T-cell (primary cell): Measurements from ENCODE around the gene ILKAP. TPM values are rescaled to one million over a fixed set of nuclear protein-coding genes. Genes with fewer than 3 reads are reported as not detected.
A peak's percentile ranks its signal among the peaks of the same experiment; 100 is the strongest.

Experiments
- ATAC-seq, 4 experiments: fragments of 200-7000 bp in 3 of 4; fragments of 150-1000 bp in 1 of 4; cut with Tn5 transposase; replicated peaks in 1 of 4; 1 replicate in 3 of 4; 2 replicates in 1 of 4; pipeline ENCODE4 v1.10.0; 2021; ENCODE audit warnings: moderate library complexity in 3 of 4, mild to moderate bottlenecking in 2 of 4, moderate number of reproducible peaks in 1 of 4
- CTCF ChIA-PET, 2 donors: fragments of 300-600 bp; sonication (Branson Sonifier 250); formaldehyde crosslinking; loops; one replicate each; lab custom pipeline; 2022; ENCODE audit warnings: antibody characterized with exemption in 2 of 2; lab: Charles Lee
- POLR2A ChIA-PET, 2 donors: fragments of 300-600 bp; sonication (Branson Sonifier 250); formaldehyde crosslinking; loops; one replicate each; lab custom pipeline; 2022; ENCODE audit warnings: antibody characterized with exemption in 2 of 2; lab: Charles Lee
- DNase-seq, 35 experiments: peaks; one replicate each; pipeline versions ENCODE4 v3.0.0 to v3.0.0-alpha.2; 2013 to 2023
- H3K27ac ChIP-seq: one replicate; pipeline ENCODE4 v1.5.1; 2013; ENCODE audit warnings: low read length
- H3K27me3 ChIP-seq, 2 experiments: replicated peaks in 1 of 2; 1 replicate in 1 of 2; 2 replicates in 1 of 2; pipeline versions ENCODE4 v1.6.1 to v1.7.0; 2013; ENCODE audit warnings: low read length in 1 of 2, mixed read lengths in 1 of 2; ENCODE audit not compliant: control insufficient read depth in 2 of 2, insufficient read depth in 2 of 2; ENCODE audit errors: extremely low read depth in 1 of 2
- H3K36me3 ChIP-seq, 2 donors: 1 replicate in 1 of 2; 2 replicates in 1 of 2; pipeline versions ENCODE4 v1.6.1 to v1.7.0; 2013; ENCODE audit warnings: low read length in 1 of 2; ENCODE audit not compliant: control insufficient read depth in 2 of 2, insufficient read depth in 1 of 2; ENCODE audit errors: extremely low read depth in 1 of 2
- H3K4me1 ChIP-seq, 2 experiments: 1 replicate in 1 of 2; 2 replicates in 1 of 2; pipeline versions ENCODE4 v1.6.1 to v1.7.0; 2013; ENCODE audit warnings: low read length in 2 of 2, mixed read lengths in 1 of 2; ENCODE audit not compliant: insufficient read depth in 2 of 2, control insufficient read depth in 1 of 2; ENCODE audit errors: extremely low read depth in 1 of 2
- H3K4me3 ChIP-seq, 2 donors: 1 replicate in 1 of 2; 2 replicates in 1 of 2; pipeline versions ENCODE4 v1.5.1 to v1.7.0; 2013; ENCODE audit warnings: mild to moderate bottlenecking in 2 of 2, low read length in 1 of 2, moderate library complexity in 1 of 2; ENCODE audit not compliant: control insufficient read depth in 1 of 2; ENCODE audit errors: extremely low read depth in 1 of 2
- H3K9me3 ChIP-seq: 2 replicates; pipeline ENCODE4 v1.7.0; 2013
- H3K27ac Mint-ChIP-seq, 2 donors: one replicate each; pipeline ENCODE4 v1.8.0; 2020 to 2021; ENCODE audit warnings: mild to moderate bottlenecking in 2 of 2, mixed read lengths in 2 of 2
- H3K27me3 Mint-ChIP-seq, 2 donors: one replicate each; pipeline ENCODE4 v1.8.0; 2021 to 2022; ENCODE audit warnings: mixed read lengths in 2 of 2
- H3K36me3 Mint-ChIP-seq: one replicate; pipeline ENCODE4 v1.8.0; 2021; ENCODE audit warnings: mixed read lengths
- H3K4me1 Mint-ChIP-seq, 3 donors: one replicate each; pipeline ENCODE4 v1.8.0; 2020 to 2022; ENCODE audit warnings: mixed read lengths in 3 of 3, mild to moderate bottlenecking in 1 of 3
- H3K4me3 Mint-ChIP-seq, 3 donors: one replicate each; pipeline ENCODE4 v1.8.0; 2020 to 2022; ENCODE audit warnings: mild to moderate bottlenecking in 3 of 3, mixed read lengths in 3 of 3, moderate library complexity in 3 of 3
- H3K9me3 Mint-ChIP-seq, 3 donors: one replicate each; pipeline ENCODE4 v1.8.0; 2020 to 2022; ENCODE audit warnings: mixed read lengths in 3 of 3
- WGBS: methylation state at CpG from one replicate; pipeline ENCODE4 v1.1.5; 2013; ENCODE audit warnings: missing lambda C conversion rate; ENCODE audit not compliant: insufficient coverage; 5-methylcytosine and 5-hydroxymethylcytosine counted together
- total RNA-seq, 35 experiments: library from RNA in 6 of 35; stranded (reverse) in 6 of 35; fragments of 120-200 nt in 1 of 35; gene quantifications; one replicate each; pipeline versions ENCODE4 v1.2.1 to v1.2.4 and lab custom pipeline; 2013 to 2026

Gene ILKAP
- total RNA-seq, 5 donors from 2014 or later (not counting 1 experiment from before 2014, with no cell fraction given), result 72.8 to 120 (median 76.3) TPM

DNA sequence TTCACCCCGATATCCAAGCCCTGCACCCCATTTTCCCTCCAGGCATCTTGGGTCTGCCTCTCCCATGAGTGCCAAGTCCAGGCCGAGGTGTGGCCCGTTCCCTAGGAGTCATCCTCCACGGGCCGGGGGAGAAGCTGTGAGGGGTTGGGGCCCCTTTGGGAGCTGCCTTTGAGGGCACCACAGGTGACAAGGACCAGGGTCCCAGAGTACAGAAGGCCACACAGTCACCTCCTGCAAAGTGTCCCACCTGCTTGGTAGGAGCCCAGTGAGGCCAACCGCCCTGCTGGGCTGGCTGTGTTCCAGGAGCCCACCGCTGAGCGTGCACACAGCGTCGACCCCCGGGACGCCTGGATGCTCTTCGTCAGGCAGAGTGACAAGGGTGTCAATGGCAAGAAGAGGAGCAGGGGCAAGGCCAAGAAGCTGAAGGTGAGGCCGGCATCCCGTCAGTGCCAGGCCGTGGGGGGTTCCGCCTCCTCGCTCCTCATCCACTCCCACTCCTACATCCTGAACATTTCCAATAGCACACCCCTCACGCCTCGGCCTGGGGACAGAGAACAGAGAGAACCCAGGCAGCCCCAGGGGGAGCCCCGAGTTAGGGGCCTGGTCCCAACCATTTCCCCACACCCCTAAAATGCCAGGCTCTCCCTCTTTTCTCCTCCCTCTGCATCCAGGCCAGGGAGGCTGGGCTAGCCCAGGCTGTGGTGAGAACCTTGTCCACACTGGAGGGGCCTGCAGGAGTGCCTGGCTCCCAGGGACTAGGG, 42.0 kb downstream of the ILKAP start:
- Histone ChIP-seq H3K4me1 (peaks cover 0 to 17% of the 10 kb centered on the region in 2 experiments), H3K4me3 (no peak overlapping the region), H3K27ac (no peak overlapping the region), H3K36me3 (no peaks in the 10 kb centered on the region), H3K27me3 (peaks cover 0 to 68% of the 10 kb centered on the region in 2 experiments), H3K9me3 (no peaks in the 10 kb centered on the region)
- CTCF ChIA-PET, result no interaction called here
- DNase-seq, result no peak
- no peak for ATAC-seq
- H3K4me1 Mint-ChIP-seq, result peaks cover 14 to 18% (median 14%) of the 10 kb centered on the region in 3 donors
- no peaks in the 10 kb centered on the region for H3K36me3 Mint-ChIP-seq
- no peak overlapping the region for H3K27ac Mint-ChIP-seq
- no peaks in the 10 kb centered on the region for H3K9me3 Mint-ChIP-seq
- no peak overlapping the region for H3K4me3 Mint-ChIP-seq
- 86% methylated on average over 15 of the region's 21 CpGs for WGBS
- peaks cover 14 to 44% of the 10 kb centered on the region in 2 donors for H3K27me3 Mint-ChIP-seq
- POLR2A ChIA-PET, result no interaction called here

DNA sequence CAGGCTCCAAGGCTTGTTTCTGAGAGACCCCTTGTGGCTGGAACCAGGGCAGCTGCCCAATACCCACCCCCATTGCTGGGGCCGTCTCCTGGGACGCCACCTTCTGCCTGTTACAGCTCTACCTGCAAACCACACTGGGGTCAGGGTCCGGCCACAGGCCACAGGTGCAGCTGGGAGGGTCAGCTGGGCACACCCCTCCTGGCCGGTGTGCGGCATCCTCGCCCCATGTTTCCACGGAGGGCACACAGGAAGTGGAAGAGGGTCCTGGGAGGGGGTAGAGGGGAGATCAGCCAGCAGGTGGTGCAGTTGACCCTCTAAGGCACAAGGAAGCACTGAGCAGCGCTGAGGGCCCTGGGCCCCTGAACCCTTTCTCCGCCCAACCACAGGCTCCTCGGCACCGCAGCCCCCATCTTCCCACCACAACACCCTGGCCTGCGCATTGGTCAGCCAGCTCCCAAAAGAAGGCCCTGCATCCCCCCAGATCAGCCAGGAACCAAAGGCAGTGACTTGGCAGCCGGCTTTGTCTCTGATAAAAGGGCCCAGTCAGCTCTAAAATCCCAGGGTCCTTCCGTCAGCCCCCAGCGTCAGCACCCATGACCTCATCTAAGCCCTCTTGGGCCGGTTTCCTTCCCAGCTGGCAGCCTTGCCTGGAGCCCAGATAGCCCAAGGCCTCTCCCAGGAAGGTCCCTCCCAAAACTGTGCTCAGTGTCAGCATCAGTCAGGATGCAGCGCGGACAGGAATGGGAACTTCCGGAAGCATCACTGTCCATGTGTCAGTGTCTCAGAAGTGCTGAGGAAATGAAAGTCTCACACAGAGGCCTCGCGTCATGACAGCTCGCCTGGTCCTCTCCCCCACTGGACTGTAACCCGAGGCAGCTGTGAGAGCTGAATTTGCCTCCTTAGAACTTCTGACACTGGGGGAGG, 43.0 kb downstream of the ILKAP start:
- WGBS, result 50% methylated on average over 20 of the region's 23 CpGs
- Mint-ChIP-seq H3K27me3 (peaks cover 14 to 41% of the 10 kb centered on the region in 2 donors), H3K9me3 (no peaks in the 10 kb centered on the region), H3K36me3 (no peaks in the 10 kb centered on the region), H3K27ac (no peak overlapping the region), H3K4me3 (peak overlapping the region in 1 of 3 donors; percentile 72), H3K4me1 (peaks cover 14 to 18% (median 14%) of the 10 kb centered on the region in 3 donors)
- H3K9me3 ChIP-seq, result no peaks in the 10 kb centered on the region
- no peak overlapping the region for H3K27ac ChIP-seq
- peaks cover 0 to 71% of the 10 kb centered on the region in 2 experiments for H3K27me3 ChIP-seq
- ATAC-seq (no peak), DNase-seq (peak in 3 of 35 experiments; percentile 19 to 30 (median 22))
- no peaks in the 10 kb centered on the region for H3K36me3 ChIP-seq
- no peak overlapping the region for H3K4me3 ChIP-seq
- ChIA-PET POLR2A (no interaction called here), CTCF (no interaction called here)
- H3K4me1 ChIP-seq, result peaks cover 0 to 17% of the 10 kb centered on the region in 2 experiments

DNA sequence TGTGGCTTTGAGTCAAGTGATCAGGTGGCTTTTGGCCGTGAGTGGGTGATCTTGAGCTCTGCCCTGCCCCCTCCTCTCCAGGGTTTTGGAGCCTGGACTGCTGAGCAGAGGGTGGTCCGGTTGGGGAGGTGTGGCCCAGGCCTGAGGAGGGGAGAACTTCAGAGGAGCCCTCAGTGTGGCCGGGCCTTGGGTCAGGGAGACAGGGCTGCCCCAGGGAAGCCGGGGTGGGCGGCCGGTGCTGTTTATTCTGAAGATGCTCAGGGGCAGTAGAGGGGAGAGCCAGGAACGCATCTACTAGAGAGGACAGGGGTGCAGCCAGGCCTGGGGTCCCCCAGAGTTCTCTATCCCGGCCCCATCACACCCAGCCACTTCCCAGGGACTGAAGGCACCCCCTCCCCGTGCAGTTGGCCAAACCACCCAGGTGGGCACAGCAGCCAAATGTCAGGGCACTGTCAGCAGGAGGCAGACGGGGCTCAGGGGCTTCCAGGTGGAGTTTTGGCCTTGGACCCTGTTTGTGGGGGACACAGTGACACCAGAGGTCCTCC, 43.8 kb downstream of the ILKAP start:
- Histone ChIP-seq H3K36me3 (no peaks in the 10 kb centered on the region), H3K4me3 (peak overlapping the region in 1 of 2 donors; percentile 51), H3K27ac (no peak overlapping the region), H3K4me1 (peaks cover 0 to 17% of the 10 kb centered on the region in 2 experiments), H3K9me3 (no peaks in the 10 kb centered on the region), H3K27me3 (peaks cover 0 to 66% of the 10 kb centered on the region in 2 experiments)
- 24% methylated on average over 3 of the region's 10 CpGs for WGBS
- Mint-ChIP-seq H3K27ac (no peak overlapping the region), H3K27me3 (peaks cover 8 to 34% of the 10 kb centered on the region in 2 donors), H3K36me3 (no peaks in the 10 kb centered on the region), H3K4me1 (peaks cover 9 to 12% (median 10%) of the 10 kb centered on the region in 3 donors), H3K4me3 (peak overlapping the region; percentile 62 to 72 (median 67)), H3K9me3 (no peaks in the 10 kb centered on the region)
- no peak for ATAC-seq
- DNase-seq, result no peak
- CTCF ChIA-PET, result no interaction called here
- POLR2A ChIA-PET, result no interaction called here

DNA sequence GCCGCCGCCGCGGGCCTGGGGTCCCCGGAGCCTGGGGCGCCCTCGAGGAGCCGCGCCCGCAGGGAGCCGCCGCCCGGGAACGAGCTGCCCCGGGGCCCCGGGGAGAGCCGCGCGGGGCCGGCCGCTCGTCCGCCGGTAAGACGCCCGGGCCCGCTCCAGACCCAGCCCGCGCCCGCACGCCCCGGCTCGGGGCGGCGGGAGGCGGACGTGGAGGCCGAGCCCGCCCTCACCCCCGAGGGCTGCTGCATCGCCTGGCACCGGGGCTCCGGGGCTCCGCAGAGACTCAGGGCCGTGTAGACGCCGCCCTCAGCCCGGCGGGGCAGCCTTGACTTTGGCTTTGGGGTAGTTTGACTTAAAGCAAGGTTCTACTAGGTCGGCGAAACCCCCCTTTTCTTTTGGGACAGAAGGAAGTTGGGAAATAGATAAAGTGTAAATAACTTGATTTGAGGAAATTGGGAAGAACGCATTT, 44.4 kb downstream of the ILKAP start:
- DNase-seq (peak in 3 of 35 experiments; percentile 15 to 29 (median 23)), ATAC-seq (peak; percentile 47 to 68 (median 58))
- peaks cover 0 to 17% of the 10 kb centered on the region in 2 experiments for H3K4me1 ChIP-seq
- WGBS, result 3% methylated on average over 50 of the region's 52 CpGs
- peak overlapping the region; percentile 62 to 72 (median 67) for H3K4me3 Mint-ChIP-seq
- ChIA-PET POLR2A (no interaction called here), CTCF (no interaction called here)
- no peaks in the 10 kb centered on the region for H3K36me3 ChIP-seq
- H3K9me3 Mint-ChIP-seq, result no peaks in the 10 kb centered on the region
- peak overlapping the region in 1 of 2 donors; percentile 51 for H3K4me3 ChIP-seq
- H3K4me1 Mint-ChIP-seq, result peaks cover 7 to 9% (median 8%) of the 10 kb centered on the region in 3 donors
- H3K27ac Mint-ChIP-seq, result no peak overlapping the region
- peaks cover 7 to 29% of the 10 kb centered on the region in 2 donors for H3K27me3 Mint-ChIP-seq
- no peak overlapping the region for H3K27ac ChIP-seq
- no peaks in the 10 kb centered on the region for H3K9me3 ChIP-seq
- peaks cover 0 to 61% of the 10 kb centered on the region in 2 experiments for H3K27me3 ChIP-seq
- no peaks in the 10 kb centered on the region for H3K36me3 Mint-ChIP-seq

DNA sequence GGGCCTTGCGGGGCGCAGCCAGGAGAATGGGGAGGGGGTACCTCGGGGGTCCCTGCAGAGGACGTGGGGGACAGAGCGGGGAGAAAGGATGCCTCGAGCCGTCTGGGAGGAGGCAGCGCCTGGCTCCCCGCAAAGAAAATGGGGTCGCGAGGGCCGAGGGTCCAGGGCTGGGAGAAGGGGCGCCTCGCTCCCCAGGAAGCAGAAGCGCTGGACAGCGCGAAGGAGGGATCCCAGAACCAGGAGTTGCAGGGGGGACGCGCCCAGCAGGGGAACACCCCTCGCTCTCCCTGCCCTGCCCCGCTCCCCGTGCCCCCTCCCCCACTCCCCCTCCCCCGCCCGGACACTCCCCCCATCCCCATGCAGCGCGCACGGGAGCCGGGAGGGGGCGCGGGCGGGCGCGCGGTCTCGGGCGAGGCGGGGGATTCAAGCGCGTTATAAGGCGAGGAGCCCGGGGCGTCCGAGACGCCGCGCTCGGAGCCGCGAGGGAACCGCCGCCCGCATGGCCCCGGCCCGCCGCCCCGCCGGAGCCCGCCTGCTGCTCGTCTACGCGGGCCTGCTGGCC, 44.9 kb downstream of the ILKAP start, which contains the start of gene ERFE:
Gene ERFE, plus strand, starts transcription at position 462 of the 562 bp plus-strand sequence. Its CDS starts 38 bp downstream, at position 500.
- peaks cover 7 to 9% (median 8%) of the 10 kb centered on the region in 3 donors for H3K4me1 Mint-ChIP-seq
- Histone ChIP-seq H3K27me3 (peaks cover 0 to 61% of the 10 kb centered on the region in 2 experiments), H3K27ac (no peak within 1 kb of the TSS), H3K9me3 (no peaks in the 10 kb centered on the region), H3K4me3 (peak within 1 kb of the TSS in 1 of 2 donors; percentile 51), H3K4me1 (peaks cover 0 to 17% of the 10 kb centered on the region in 2 experiments), H3K36me3 (no peaks in the 10 kb centered on the region)
- DNase-seq (peak in 22 of 35 experiments; percentile 12 to 63 (median 30)), ATAC-seq (peak; percentile 68 to 77 (median 72))
- peaks cover 7 to 29% of the 10 kb centered on the region in 2 donors for H3K27me3 Mint-ChIP-seq
- H3K4me3 Mint-ChIP-seq, result peak within 1 kb of the TSS; percentile 62 to 72 (median 67)
- H3K36me3 Mint-ChIP-seq, result no peaks in the 10 kb centered on the region
- no peaks in the 10 kb centered on the region for H3K9me3 Mint-ChIP-seq
- ChIA-PET POLR2A (no interaction called here), CTCF (no interaction called here)
- WGBS, result 6% methylated on average over 42 of the region's 61 CpGs
- H3K27ac Mint-ChIP-seq, result no peak within 1 kb of the TSS
